T-helper 9 cell (primary cell): ENCODE measurements around the gene ZNF488.
A peak's percentile ranks its signal among the peaks of the same experiment; 100 is the strongest.
"Not testable (repeated sequence)": the region's sequence is repeated elsewhere in the genome, so short reads cannot be mapped to it uniquely, and the experiment has no call there.

Experiments used
- DNase-seq: peaks from one replicate; pipeline ENCODE4 v3.0.0-alpha.2; 2020
- total RNA-seq, 2 donors: gene quantifications; one replicate each; lab custom pipeline; 2026; lab: John Stamatoyannopoulos, UW

The ZNF488 gene
- total RNA-seq = 0 to 0.24 reads per million in 2 donors

- DNase-seq = peak; percentile 49
Observed at GRCh38 chr10:47384148-47384921, at the start of gene ZNF488. ZNF488 (minus strand) TSS chr10:47384293; CDS start chr10:47368829, 15,464 bp downstream.

GRCh38 chr10:47425813-47426419 lies 41.8 kb upstream of the ZNF488 start:
- no peak for DNase-seq

GRCh38 chr10:47424231-47424630 lies 40.1 kb upstream of the ZNF488 start:
- no peak for DNase-seq

- DNase-seq = no peak
Observed at GRCh38 chr10:47423476-47423875, 39.4 kb upstream of the ZNF488 start.

- DNase-seq = no peak
Observed at GRCh38 chr10:47421057-47421952, 37.2 kb upstream of the ZNF488 start.

GRCh38 chr10:47420305-47421056 lies 36.4 kb upstream of the ZNF488 start:
- DNase-seq = no peak

- no peak for DNase-seq
Observed at GRCh38 chr10:47419421-47419820, 35.3 kb upstream of the ZNF488 start.

GRCh38 chr10:47418966-47419365 lies 34.9 kb upstream of the ZNF488 start:
- no peak for DNase-seq

- DNase-seq = no peak
Observed at GRCh38 chr10:47418321-47418720, 34.2 kb upstream of the ZNF488 start.

- not testable (repeated sequence) for DNase-seq
Observed at GRCh38 chr10:47416305-47417218, 32.5 kb upstream of the ZNF488 start.

- DNase-seq = no peak
Observed at GRCh38 chr10:47415520-47416304, 31.6 kb upstream of the ZNF488 start.

- DNase-seq = no peak
Observed at GRCh38 chr10:47414752-47415519, 30.8 kb upstream of the ZNF488 start.

GRCh38 chr10:47414227-47414592 lies 30.1 kb upstream of the ZNF488 start:
- DNase-seq = no peak

- DNase-seq = no peak
Observed at GRCh38 chr10:47413531-47414226, 29.6 kb upstream of the ZNF488 start.

- DNase-seq = no peak
Observed at GRCh38 chr10:47412869-47413268, 28.8 kb upstream of the ZNF488 start.

- DNase-seq = no peak
Observed at GRCh38 chr10:47412177-47412730, 28.2 kb upstream of the ZNF488 start.

GRCh38 chr10:47410862-47411261 lies 26.8 kb upstream of the ZNF488 start:
- no peak for DNase-seq

- DNase-seq = no peak
Observed at GRCh38 chr10:47410271-47410670, 26.2 kb upstream of the ZNF488 start.

- no peak for DNase-seq
Observed at GRCh38 chr10:47409866-47410256, 25.8 kb upstream of the ZNF488 start.
